Mesothelial cell of epicardium (in vitro differentiated cells): ENCODE data around the gene SUN3. TPM values are rescaled to one million over a fixed set of nuclear protein-coding genes. Genes with fewer than 3 reads are reported as not detected.
A peak's percentile ranks its signal among the peaks of the same experiment; 100 is the strongest.

ENCODE experiments used
- DNase-seq, 2 experiments: peaks; one replicate each; pipeline ENCODE4 v3.0.0; 2021; ENCODE audit warnings: low spot score in 2 of 2; ENCODE audit not compliant: unreplicated experiment in 2 of 2
- H3K27ac Mint-ChIP-seq: 2 replicates; pipeline ENCODE4 v1.8.0; 2021; ENCODE audit warnings: mixed read lengths
- H3K27me3 Mint-ChIP-seq: 2 replicates; pipeline ENCODE4 v1.8.0; 2021; ENCODE audit warnings: low read depth, mixed read lengths
- H3K36me3 Mint-ChIP-seq: 2 replicates; pipeline ENCODE4 v1.8.0; 2021; ENCODE audit warnings: mixed read lengths
- H3K4me1 Mint-ChIP-seq: 2 replicates; pipeline ENCODE4 v1.8.0; 2021; ENCODE audit warnings: mixed read lengths
- H3K4me3 Mint-ChIP-seq: 2 replicates; pipeline ENCODE4 v1.8.0; 2021; ENCODE audit warnings: mild to moderate bottlenecking, moderate library complexity, mixed read lengths
- H3K9me3 Mint-ChIP-seq: 2 replicates; pipeline ENCODE4 v1.8.0; 2021; ENCODE audit warnings: mixed read lengths
- total RNA-seq: library from RNA; stranded (reverse); gene quantifications from 3 replicates; pipeline ENCODE4 v1.2.1, GENCODE V29; 2021
- TF ChIP-seq, protein P1 (sequence below): fragments of 200-600 bp; sonication (generic); IDR thresholded peaks from one replicate; pipeline ENCODE4 v1.5.0; 2021; ENCODE audit warnings: antibody characterized with exemption; ENCODE audit not compliant: unreplicated experiment

The SUN3 gene
- total RNA-seq, 1 donor from 2014 or later, result not detected

DNA sequence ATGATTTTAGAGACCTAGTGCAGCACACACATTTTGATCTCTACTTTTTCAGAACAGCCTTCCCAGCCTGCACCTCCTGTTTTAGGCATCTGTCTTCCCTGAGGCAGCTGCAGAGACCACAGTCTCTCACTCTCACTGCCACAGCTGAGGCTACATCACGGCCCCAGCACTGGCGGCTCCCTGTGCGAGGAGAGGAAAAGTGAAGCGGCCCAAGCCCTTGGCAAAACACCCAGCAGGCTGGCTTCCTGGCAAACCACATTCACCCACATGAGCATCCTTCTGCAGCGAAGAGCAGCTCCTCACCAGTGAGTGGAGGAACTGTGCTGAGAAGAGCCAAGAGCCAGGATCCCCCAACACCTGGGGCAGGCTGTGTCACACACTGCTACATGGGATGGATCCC lies 63.5 kb downstream of the SUN3 start:
- no peak overlapping the region for H3K4me3 Mint-ChIP-seq
- TF ChIP-seq, protein P1, sequence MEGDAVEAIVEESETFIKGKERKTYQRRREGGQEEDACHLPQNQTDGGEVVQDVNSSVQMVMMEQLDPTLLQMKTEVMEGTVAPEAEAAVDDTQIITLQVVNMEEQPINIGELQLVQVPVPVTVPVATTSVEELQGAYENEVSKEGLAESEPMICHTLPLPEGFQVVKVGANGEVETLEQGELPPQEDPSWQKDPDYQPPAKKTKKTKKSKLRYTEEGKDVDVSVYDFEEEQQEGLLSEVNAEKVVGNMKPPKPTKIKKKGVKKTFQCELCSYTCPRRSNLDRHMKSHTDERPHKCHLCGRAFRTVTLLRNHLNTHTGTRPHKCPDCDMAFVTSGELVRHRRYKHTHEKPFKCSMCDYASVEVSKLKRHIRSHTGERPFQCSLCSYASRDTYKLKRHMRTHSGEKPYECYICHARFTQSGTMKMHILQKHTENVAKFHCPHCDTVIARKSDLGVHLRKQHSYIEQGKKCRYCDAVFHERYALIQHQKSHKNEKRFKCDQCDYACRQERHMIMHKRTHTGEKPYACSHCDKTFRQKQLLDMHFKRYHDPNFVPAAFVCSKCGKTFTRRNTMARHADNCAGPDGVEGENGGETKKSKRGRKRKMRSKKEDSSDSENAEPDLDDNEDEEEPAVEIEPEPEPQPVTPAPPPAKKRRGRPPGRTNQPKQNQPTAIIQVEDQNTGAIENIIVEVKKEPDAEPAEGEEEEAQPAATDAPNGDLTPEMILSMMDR, result no peak
- H3K36me3 Mint-ChIP-seq, result peaks cover 65% of the 10 kb centered on the region
- no peak for DNase-seq
- no peak overlapping the region for H3K27ac Mint-ChIP-seq
- peaks cover 17% of the 10 kb centered on the region for H3K4me1 Mint-ChIP-seq
- H3K9me3 Mint-ChIP-seq, result peaks cover 7% of the 10 kb centered on the region
- H3K27me3 Mint-ChIP-seq, result no peaks in the 10 kb centered on the region

GRCh38 chr7:47962262-47962661 lies 66.6 kb downstream of the SUN3 start:
- Mint-ChIP-seq H3K27ac (no peak overlapping the region), H3K27me3 (no peaks in the 10 kb centered on the region), H3K4me1 (no peaks in the 10 kb centered on the region), H3K9me3 (peaks cover 15% of the 10 kb centered on the region), H3K36me3 (peaks cover 67% of the 10 kb centered on the region), H3K4me3 (no peak overlapping the region)
- DNase-seq, result no peak
- TF ChIP-seq, protein P1, result no peak

DNA sequence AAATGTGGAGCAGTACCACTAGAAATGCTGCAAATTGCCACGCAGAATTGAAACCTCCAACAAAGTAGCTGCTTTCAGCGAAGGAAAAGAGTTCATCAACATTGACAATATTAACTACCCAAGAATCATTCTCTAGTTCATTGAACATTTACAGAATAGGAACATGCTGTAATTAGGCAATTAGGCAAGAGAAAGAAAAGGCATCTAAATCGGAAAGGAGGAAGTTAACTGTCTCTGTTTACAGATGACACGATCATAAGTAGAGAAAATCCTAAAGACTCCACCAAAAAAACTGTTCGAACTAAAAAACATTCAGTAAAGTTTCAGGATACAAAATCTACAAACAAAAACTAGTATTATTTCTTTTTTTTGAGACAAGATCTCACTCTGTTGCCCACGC lies 71.8 kb downstream of the SUN3 start:
- no peaks in the 10 kb centered on the region for H3K4me1 Mint-ChIP-seq
- TF ChIP-seq, protein P1, result no peak
- H3K27me3 Mint-ChIP-seq, result no peaks in the 10 kb centered on the region
- H3K9me3 Mint-ChIP-seq, result peaks cover 19% of the 10 kb centered on the region
- peaks cover 38% of the 10 kb centered on the region for H3K36me3 Mint-ChIP-seq
- DNase-seq, result no peak
- no peak overlapping the region for H3K27ac Mint-ChIP-seq
- H3K4me3 Mint-ChIP-seq, result no peak overlapping the region

- Mint-ChIP-seq H3K4me1 (no peaks in the 10 kb centered on the region), H3K36me3 (peaks cover 32% of the 10 kb centered on the region), H3K4me3 (no peak overlapping the region), H3K27ac (no peak overlapping the region), H3K9me3 (peaks cover 18% of the 10 kb centered on the region), H3K27me3 (no peaks in the 10 kb centered on the region)
- DNase-seq, result no peak
- TF ChIP-seq, protein P1, result no peak
Measured at GRCh38 chr7:47956220-47956619, 72.7 kb downstream of the SUN3 start.

DNA sequence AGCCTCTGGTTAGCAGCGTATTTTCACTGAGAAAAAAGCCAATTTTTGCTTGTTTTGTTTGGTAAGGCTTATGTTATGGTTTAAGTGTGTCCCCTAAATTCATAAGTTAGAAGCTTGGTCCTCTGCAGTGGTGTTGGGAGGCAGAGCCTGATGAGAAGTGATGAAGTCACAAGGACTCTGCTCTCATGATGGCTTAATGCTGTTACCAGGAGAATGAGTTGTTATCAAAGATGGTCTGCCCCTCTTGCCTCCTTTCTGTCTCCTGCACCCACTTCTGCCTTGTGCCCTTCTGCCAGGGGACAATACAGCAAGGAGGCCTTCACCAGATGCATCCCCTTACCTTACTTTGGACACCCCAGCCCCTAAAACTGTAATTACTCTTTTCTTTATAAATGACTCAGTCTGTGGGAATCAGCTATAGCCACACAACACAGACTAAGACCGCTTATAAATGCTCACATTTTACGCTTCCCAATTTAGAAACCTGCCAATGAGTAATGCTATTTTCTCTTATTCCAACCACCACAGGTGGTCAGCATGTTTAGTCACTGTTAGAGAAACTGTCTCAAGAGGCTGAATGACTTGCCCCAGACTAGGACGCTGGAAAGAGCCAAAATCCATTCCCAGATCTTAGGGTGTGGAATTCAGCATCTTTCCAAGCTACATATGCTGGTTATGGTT lies 74.5 kb downstream of the SUN3 start:
- Mint-ChIP-seq H3K4me1 (no peaks in the 10 kb centered on the region), H3K27me3 (no peaks in the 10 kb centered on the region), H3K27ac (peak overlapping the region; percentile 8), H3K9me3 (peaks cover 11% of the 10 kb centered on the region), H3K4me3 (no peak overlapping the region), H3K36me3 (peaks cover 23% of the 10 kb centered on the region)
- no peak for DNase-seq
- TF ChIP-seq, protein P1, result no peak

DNA sequence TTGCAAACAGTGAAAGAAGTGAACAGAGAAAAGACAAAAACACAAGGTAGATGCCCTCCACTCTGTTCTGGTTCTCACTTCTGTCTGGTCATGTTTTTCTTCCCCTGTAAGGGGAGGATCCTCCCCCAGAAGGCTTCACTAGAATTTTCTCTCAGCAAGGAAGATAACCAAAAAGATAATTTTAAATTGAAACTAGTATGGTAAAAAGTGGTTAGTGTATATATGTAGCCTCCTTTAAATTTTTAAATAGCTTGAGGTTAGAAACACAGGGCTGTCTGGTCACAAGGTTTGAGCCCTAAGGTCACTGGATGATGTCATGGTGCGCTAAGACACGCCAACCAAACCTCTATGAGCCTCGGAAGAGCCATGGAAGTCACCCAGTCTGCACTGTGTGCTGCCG lies 75.1 kb downstream of the SUN3 start:
- no peaks in the 10 kb centered on the region for H3K4me1 Mint-ChIP-seq
- no peaks in the 10 kb centered on the region for H3K27me3 Mint-ChIP-seq
- no peak for DNase-seq
- H3K36me3 Mint-ChIP-seq, result peaks cover 23% of the 10 kb centered on the region
- no peak overlapping the region for H3K27ac Mint-ChIP-seq
- peaks cover 11% of the 10 kb centered on the region for H3K9me3 Mint-ChIP-seq
- TF ChIP-seq, protein P1, result no peak
- H3K4me3 Mint-ChIP-seq, result no peak overlapping the region
